Muscle of arm (tissue), 12 donors: ENCODE measurements around the gene SPARC. TPM values are rescaled to one million over a fixed set of nuclear protein-coding genes. Genes with fewer than 3 reads are reported as not detected.

Experiments
- polyA plus RNA-seq, 12 donors: library from polyadenylated mRNA; unstranded; fragments of 120-200 nt; gene quantifications; one replicate each; pipeline ENCODE4 v1.2.1, GENCODE V29; 2013; ENCODE audit not compliant: insufficient read length in 12 of 12

SPARC gene
- polyA plus RNA-seq, 12 donors, result 3,389 to 6,972 (median 4,467) TPM

Other genes starting within 250 kb of the SPARC start
- gene SLC36A1, start 239.3 kb downstream of the SPARC start, polyA plus RNA-seq, result 10 to 100 TPM in 11 of 12 donors, not detected in 1; 12.7 to 42.7 (median 22.2) TPM
- gene FAT2, start 95.6 kb downstream of the SPARC start, polyA plus RNA-seq, result 10 to 100 TPM in 1 of 12 donors, 1 to 10 TPM in 3, under 1 TPM in 7, not detected in 1; 0.38 to 19.1 (median 0.70) TPM
- gene ATOX1, start 71.7 kb upstream of the SPARC start, polyA plus RNA-seq, result 10 to 100 TPM in 11 of 12 donors, not detected in 1; 39.1 to 85.9 (median 48.4) TPM
- gene G3BP1, start 85.0 kb upstream of the SPARC start, polyA plus RNA-seq, result 100 to 1,000 TPM in 10 of 12 donors, 10 to 100 TPM in 1, not detected in 1; 97.6 to 124 (median 110) TPM
- under 1 TPM in 2 of 12 donors, not detected in 10; 0.07 to 0.09 TPM for gene GLRA1, start 237.9 kb upstream of the SPARC start, polyA plus RNA-seq